ENCODE measurements around the gene QDPR.
"Not testable (repeated sequence)": the region's sequence is repeated elsewhere in the genome, so short reads cannot be mapped to it uniquely, and the experiment has no call there.

- not testable (repeated sequence) for TF ChIP-seq POLR2A (IDR thresholded peaks at IDR 0.05; ENCODE audit: low read depth, low read length); ZNF24 (IDR thresholded peaks at IDR 0.05); MEF2A (IDR thresholded peaks at IDR 0.05; ENCODE audit: insufficient read depth, low read depth, low read length); FOS (IDR thresholded peaks at IDR 0.05; ENCODE audit: borderline replicate concordance, extremely low read depth, insufficient read length); CTCF (IDR thresholded peaks at IDR 0.05 in 2 of 3, conservative IDR thresholded peaks at IDR 0.05 in 1 of 3; ENCODE audit: control insufficient read depth in 2 of 3, extremely low read depth in 1 of 3, insufficient read depth in 1 of 3, low read depth in 3 of 3, low read length in 3 of 3); HCFC1 (IDR thresholded peaks at IDR 0.05; ENCODE audit: low read length); CHD4 (IDR thresholded peaks at IDR 0.05); SP1 (IDR thresholded peaks at IDR 0.05; ENCODE audit: low read depth, low read length); GABPA (IDR thresholded peaks at IDR 0.05; ENCODE audit: low read depth); HDAC2 (IDR thresholded peaks at IDR 0.05); RFX5 (IDR thresholded peaks at IDR 0.05; ENCODE audit: low read depth, low read length); TCF7 (IDR thresholded peaks at IDR 0.05; ENCODE audit: borderline replicate concordance)
- TF ChIP-seq, protein P1, sequence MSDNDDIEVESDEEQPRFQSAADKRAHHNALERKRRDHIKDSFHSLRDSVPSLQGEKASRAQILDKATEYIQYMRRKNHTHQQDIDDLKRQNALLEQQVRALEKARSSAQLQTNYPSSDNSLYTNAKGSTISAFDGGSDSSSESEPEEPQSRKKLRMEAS (IDR thresholded peaks at IDR 0.05; ENCODE audit: low read depth, low read length) = not testable (repeated sequence)
- TF ChIP-seq, protein P2, sequence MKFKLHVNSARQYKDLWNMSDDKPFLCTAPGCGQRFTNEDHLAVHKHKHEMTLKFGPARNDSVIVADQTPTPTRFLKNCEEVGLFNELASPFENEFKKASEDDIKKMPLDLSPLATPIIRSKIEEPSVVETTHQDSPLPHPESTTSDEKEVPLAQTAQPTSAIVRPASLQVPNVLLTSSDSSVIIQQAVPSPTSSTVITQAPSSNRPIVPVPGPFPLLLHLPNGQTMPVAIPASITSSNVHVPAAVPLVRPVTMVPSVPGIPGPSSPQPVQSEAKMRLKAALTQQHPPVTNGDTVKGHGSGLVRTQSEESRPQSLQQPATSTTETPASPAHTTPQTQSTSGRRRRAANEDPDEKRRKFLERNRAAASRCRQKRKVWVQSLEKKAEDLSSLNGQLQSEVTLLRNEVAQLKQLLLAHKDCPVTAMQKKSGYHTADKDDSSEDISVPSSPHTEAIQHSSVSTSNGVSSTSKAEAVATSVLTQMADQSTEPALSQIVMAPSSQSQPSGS (IDR thresholded peaks at IDR 0.05; ENCODE audit: low read length) = not testable (repeated sequence)
Observed at GRCh38 chr4:17537060-17537459, 25.2 kb upstream of the QDPR start.
